ENCODE results near the gene GPC6. TPM values are rescaled to one million over a fixed set of nuclear protein-coding genes. Genes with fewer than 3 reads are reported as not detected.

The GPC6 gene
- total and polyA plus RNA-seq, 2 donors (not counting 3 experiments of a cell fraction or from before 2014, with no cell fraction given), result 0.01 TPM; not detected in 1

DNA sequence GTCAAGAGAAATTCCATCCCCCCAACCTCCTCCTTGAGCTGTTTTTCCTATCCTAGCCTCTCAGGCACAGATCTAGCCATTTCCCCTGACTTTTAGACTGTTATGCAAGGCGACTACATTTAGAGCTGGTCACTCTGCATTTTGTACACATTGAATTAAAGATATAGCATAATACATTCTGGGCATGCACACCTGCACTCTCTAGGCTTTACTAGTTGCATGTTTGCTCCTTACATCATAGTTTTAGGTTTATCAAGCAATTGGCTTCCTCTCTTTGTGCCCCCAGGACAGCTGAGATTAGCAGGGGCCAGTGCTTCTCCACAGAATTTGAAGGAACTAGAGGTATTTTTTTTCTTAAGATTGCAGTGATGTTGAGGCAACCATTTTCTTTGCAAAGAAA, 19.5 kb downstream of the GPC6 start:
- Histone ChIP-seq H3K79me2 (ENCODE audit: control insufficient read depth, insufficient read depth, low read length) (no peaks in the 10 kb centered on the region), H3K9ac (replicated peaks; ENCODE audit: extremely low read depth, insufficient read depth, low read length) (no peak overlapping the region), H3K36me3 (ENCODE audit: control insufficient read depth in 2 of 2, extremely low read depth in 1 of 2, insufficient read depth in 2 of 2, low read length in 2 of 2) (no peaks in the 10 kb centered on the region), H3K9me1 (replicated peaks; ENCODE audit: control insufficient read depth, extremely low read depth, insufficient read depth, low read length) (no peaks in the 10 kb centered on the region), H3K9me3 (replicated peaks; ENCODE audit: control insufficient read depth, insufficient read depth, low read length) (no peaks in the 10 kb centered on the region), H2AFZ (ENCODE audit: low read depth, low read length) (no peak overlapping the region), H3K27me3 (ENCODE audit: control insufficient read depth in 2 of 2, insufficient read depth in 2 of 2, low read length in 2 of 2) (no peaks in the 10 kb centered on the region), H3K4me1 (ENCODE audit: control insufficient read depth, extremely low read depth, insufficient read depth, low read length) (no peaks in the 10 kb centered on the region), H4K20me1 (replicated peaks; ENCODE audit: control insufficient read depth, extremely low read depth, insufficient read depth, low read length) (no peaks in the 10 kb centered on the region), H3K4me2 (ENCODE audit: insufficient read depth, low read length) (no peak overlapping the region), H3K27ac (ENCODE audit: insufficient read depth, low read depth, low read length) (no peak overlapping the region), H3K4me3 (replicated peaks in 1 of 3; ENCODE audit: insufficient read depth in 1 of 3, low read depth in 1 of 3, low read length in 3 of 3) (no peak overlapping the region)
- intact Hi-C loops (cut with micrococcal nuclease) (no loop called here), dilution Hi-C loops (cut with MboI; ENCODE audit: extremely low pct_ligation_motif_present, low sequenced_read_pairs) (no loop called here)
- POLR2A ChIA-PET, result no interaction called here
- no peak for DNase-seq (ENCODE audit: low read depth, low spot score)
- FAIRE-seq, result no peak
- no peak for TF ChIP-seq POLR2AphosphoS5 (IDR thresholded peaks at IDR 0.05; ENCODE audit: insufficient read depth, low read depth, low read length)
- TF ChIP-seq GATA2 (IDR thresholded peaks at IDR 0.05; ENCODE audit: insufficient read depth, insufficient read length, low read depth, low read length), result no peak
- TF ChIP-seq, protein P1, sequence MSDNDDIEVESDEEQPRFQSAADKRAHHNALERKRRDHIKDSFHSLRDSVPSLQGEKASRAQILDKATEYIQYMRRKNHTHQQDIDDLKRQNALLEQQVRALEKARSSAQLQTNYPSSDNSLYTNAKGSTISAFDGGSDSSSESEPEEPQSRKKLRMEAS (IDR thresholded peaks at IDR 0.05; ENCODE audit: insufficient read depth, insufficient read length), result no peak
- no peak for TF ChIP-seq POLR2A (IDR thresholded peaks at IDR 0.05; ENCODE audit: low read depth, low read length)
- TF ChIP-seq MYC (IDR thresholded peaks at IDR 0.05; ENCODE audit: low read depth, low read length), result no peak
- TF ChIP-seq, protein P2, sequence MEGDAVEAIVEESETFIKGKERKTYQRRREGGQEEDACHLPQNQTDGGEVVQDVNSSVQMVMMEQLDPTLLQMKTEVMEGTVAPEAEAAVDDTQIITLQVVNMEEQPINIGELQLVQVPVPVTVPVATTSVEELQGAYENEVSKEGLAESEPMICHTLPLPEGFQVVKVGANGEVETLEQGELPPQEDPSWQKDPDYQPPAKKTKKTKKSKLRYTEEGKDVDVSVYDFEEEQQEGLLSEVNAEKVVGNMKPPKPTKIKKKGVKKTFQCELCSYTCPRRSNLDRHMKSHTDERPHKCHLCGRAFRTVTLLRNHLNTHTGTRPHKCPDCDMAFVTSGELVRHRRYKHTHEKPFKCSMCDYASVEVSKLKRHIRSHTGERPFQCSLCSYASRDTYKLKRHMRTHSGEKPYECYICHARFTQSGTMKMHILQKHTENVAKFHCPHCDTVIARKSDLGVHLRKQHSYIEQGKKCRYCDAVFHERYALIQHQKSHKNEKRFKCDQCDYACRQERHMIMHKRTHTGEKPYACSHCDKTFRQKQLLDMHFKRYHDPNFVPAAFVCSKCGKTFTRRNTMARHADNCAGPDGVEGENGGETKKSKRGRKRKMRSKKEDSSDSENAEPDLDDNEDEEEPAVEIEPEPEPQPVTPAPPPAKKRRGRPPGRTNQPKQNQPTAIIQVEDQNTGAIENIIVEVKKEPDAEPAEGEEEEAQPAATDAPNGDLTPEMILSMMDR (IDR thresholded peaks at IDR 0.05; ENCODE audit: extremely low read depth in 1 of 2, insufficient read depth in 1 of 2, low read depth in 1 of 2, low read length in 2 of 2), result no peak
- no peak for TF ChIP-seq JUN (IDR thresholded peaks at IDR 0.05; ENCODE audit: borderline replicate concordance, insufficient read depth, insufficient read length, low read depth)
- no peak for TF ChIP-seq FOS (IDR thresholded peaks at IDR 0.05; ENCODE audit: borderline replicate concordance, insufficient read depth, low read length)
- TF ChIP-seq EZH2 (IDR thresholded peaks at IDR 0.05; ENCODE audit: borderline replicate concordance, low read depth, low read length, severe bottlenecking), result no peak
- CTCF ChIA-PET, result no interaction called here
- no TSS peak for BruUV-seq (replicated peaks)

All from endothelial cell of umbilical vein (primary cell).